Choroid plexus epithelial cell (primary cell): Measurements from ENCODE around the gene TMEM37.
"Not testable (repeated sequence)": the region's sequence is repeated elsewhere in the genome, so short reads cannot be mapped to it uniquely, and the experiment has no call there.

Experiments used
- DNase-seq: peaks from one replicate; pipeline ENCODE4 v3.0.0-alpha.2; 2010; ENCODE audit warnings: low read depth
- H3K4me3 ChIP-seq: 2 replicates; pipeline ENCODE4 v1.5.1; 2011; ENCODE audit warnings: low read depth, mild to moderate bottlenecking, control low read depth, low read length, moderate library complexity
- CTCF ChIP-seq: conservative IDR thresholded peaks from 2 replicates; pipeline ENCODE4 v1.5.1; 2011; ENCODE audit warnings: low read depth, mild to moderate bottlenecking, control low read depth, inconsistent platforms, low read length, moderate library complexity

The TMEM37 gene

GRCh38 chr2:119393971-119394748 lies 37.5 kb upstream of the TMEM37 start:
- DNase-seq, result no peak
- no peak overlapping the region for H3K4me3 ChIP-seq
- no peak for TF ChIP-seq CTCF

GRCh38 chr2:119397196-119397595 lies 34.5 kb upstream of the TMEM37 start:
- no peak for DNase-seq
- no peak for TF ChIP-seq CTCF
- H3K4me3 ChIP-seq, result no peak overlapping the region

- H3K4me3 ChIP-seq, result no peak overlapping the region
- no peak for DNase-seq
- no peak for TF ChIP-seq CTCF
These were observed 29.5 kb upstream of the TMEM37 start for GRCh38 chr2:119402106-119402505.

DNA sequence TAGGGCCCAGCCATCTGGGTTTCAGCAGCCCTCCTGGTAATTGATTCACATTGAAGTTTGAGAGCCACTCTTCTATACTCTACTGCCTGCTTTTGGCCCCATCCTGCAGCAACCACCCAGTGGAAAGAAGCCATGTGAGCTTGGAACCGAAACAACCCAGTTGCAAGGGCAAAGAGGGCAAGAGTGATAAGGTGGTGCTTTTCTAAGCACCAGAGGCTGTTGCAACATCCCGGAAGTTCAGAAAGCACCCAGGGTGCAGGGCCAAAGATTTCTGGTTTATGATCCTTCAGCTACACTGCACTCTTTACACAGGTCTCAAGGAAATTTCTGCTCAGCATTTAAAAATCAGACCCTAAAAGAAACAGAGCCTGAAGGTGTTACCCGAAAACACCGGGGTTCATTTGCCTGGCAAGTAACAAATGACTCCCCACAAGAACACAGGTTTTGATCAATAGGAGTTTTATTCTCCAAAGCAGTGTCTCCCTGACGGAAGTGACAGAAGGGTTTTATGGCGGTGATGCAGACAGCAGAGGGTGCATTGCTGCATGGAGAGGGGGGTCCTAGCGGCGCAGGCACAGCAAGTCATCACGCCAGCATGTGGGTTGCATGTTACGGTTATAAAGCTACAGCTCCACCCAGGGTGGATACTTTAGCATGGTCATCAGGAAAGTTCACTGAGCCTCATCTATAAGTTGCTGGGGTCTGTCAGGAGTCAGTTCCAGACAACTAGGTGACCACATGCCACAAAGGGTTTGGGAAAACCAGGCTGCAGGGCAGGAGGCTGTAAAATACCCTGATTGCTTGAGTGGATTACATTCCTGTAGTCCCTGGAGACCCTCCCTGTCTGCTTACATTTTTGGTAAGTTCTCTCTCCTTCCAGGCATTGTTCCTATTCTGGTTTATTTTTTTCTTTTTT lies 28.8 kb upstream of the TMEM37 start:
- DNase-seq, result no peak
- no peak for TF ChIP-seq CTCF
- no peak overlapping the region for H3K4me3 ChIP-seq

GRCh38 chr2:119403618-119404017 lies 28.0 kb upstream of the TMEM37 start:
- not testable (repeated sequence) for H3K4me3 ChIP-seq, DNase-seq

DNA sequence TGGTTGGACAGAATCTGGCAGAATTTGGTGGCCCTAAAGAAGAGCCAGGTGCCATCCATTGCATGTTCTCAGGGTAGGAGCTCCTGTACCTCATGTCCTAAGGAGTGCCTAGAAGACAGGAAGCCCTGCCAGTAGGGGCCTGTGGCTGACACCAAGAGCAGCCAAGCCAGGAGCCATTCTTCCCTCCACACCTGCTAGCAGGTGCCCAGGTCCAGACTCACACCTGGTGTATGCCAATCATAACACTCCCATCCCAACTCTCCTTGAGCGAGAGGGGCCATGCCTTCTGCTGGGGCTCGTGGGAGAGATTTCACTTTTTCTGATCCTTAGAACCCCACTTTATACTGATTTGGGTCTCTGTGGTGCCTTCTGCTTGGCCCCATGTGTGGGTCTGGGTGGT lies 26.5 kb upstream of the TMEM37 start:
- no peak for TF ChIP-seq CTCF
- H3K4me3 ChIP-seq, result no peak overlapping the region
- no peak for DNase-seq

DNA sequence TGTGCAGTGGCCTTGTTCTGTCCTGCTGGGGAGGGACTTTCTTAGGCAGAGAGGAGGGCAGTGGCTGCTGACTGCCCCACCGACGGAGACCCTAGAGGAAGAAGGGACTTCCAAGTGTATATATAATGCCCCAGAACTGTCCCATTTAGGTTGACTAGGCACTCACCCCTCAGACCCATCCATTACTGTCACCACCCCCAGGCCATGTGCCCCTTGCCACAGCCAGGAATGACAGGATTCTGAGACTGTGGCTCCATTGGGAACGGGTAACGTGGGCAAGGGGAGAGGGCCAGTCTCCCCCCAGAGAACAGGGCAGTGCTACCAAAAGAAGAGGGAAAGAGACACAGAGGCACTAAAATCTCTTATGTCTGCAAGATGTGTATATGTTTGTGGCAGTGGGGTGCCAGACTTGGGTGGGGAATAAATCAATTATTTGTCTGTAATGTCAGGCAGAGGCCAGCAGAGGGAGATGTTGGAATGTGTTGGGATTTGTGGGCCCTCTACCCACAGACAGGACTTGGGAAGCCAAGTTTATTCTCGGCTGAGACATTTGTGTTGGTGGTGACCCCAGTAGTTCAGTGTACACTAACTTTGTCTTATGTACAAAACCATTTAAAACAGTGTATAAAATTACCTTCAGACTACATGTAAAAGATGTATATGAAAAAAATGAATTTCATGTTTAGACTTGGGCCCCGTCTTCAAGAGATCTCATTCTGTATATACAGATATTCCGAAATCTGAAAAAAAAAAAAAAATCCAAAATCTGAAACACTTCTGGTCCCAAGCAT lies 24.0 kb upstream of the TMEM37 start:
- TF ChIP-seq CTCF, result peak; percentile 87
- DNase-seq, result peak; percentile 84

More for the DNA sequence above, 24.0 kb upstream of the TMEM37 start:
- H3K4me3 ChIP-seq, result no peak overlapping the region
